ENCODE data around the gene ZSCAN9.

Gene ZSCAN9

DNA sequence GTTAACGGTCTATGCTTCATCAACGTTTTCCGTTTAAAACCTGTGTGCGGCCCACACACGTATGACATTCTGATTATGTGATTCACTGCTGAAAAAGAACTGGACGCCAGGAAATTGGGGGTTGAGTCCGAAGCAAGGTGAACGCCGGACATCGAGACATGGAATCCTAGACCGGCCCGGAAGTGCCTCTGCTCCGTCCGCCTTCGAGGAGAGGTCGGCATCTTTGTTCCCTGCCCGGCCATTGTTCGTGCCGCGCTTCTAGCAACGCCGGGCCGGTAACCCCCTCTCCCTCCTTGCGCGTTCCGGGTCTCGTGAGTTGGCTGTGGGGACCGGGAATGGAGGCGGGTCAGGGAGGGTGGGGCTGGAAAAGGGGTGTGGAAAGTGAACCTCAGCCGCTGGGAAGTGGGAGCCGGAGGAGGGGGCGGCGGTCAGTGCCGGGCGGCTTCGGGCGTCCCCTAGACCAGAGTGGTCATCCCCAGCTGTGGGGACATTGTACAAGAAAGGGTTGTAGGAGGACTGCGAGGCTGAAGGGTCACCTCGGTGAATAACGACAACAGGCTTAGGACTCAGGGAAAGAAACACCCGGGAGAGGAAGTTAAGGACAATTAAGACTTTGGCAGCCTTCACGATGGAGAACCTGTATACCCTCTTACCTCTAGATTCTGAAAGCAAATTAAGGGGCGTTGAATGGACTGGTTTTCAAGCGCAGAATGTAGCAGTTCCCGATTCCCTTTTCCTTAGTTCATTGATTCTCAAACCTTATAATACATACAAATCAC lies at the start of gene ZSCAN9:
Gene ZSCAN9 (plus strand): TSS at position 220 of the 779 bp plus-strand sequence. CDS start 1,810 bp downstream, outside the sequence.
- Histone ChIP-seq H3K79me2 (ENCODE audit: control insufficient read depth, insufficient read depth, low read length, unreplicated experiment) (peaks cover 8% of the 10 kb centered on the region), H3K4me3 (ENCODE audit: low read depth, low read length) (peak within 1 kb of the TSS; percentile 78), H3K27me3 (ENCODE audit: insufficient read depth, low read length) (no peaks in the 10 kb centered on the region), H3K4me1 (ENCODE audit: control insufficient read depth, insufficient read depth, low read length, unreplicated experiment) (peaks cover 10% of the 10 kb centered on the region), H2AFZ (ENCODE audit: low read length, unreplicated experiment) (peak within 1 kb of the TSS; percentile 75), H3K27ac (ENCODE audit: low read depth, low read length) (peak within 1 kb of the TSS; percentile 37), H3K36me3 (ENCODE audit: insufficient read depth, low read length) (peaks cover 19% of the 10 kb centered on the region)

DNA sequence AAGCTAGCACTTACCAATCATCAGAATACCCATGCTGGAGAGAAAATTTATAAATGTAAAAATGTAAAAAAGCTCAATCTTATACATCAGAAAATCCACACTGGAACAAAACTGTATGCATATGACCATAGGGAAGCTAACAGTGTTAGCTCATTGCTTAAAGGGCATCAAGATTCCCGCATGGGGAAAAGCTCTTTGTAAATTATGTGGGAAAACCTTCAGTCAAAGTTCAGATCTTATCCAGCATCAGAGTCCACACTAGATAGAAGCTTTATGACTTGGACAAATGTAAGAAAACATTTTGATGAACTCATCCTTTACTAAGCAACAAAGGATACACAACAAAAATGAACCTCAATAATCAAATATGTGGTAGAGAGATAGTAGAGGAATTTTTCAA lies 48.7 kb upstream of the ZSCAN9 start:
- no peak overlapping the region for H3K4me3 ChIP-seq (ENCODE audit: low read depth, low read length)
- H3K27ac ChIP-seq (ENCODE audit: low read depth, low read length), result no peak overlapping the region
- no peaks in the 10 kb centered on the region for H3K79me2 ChIP-seq (ENCODE audit: control insufficient read depth, insufficient read depth, low read length, unreplicated experiment)
- H3K36me3 ChIP-seq (ENCODE audit: insufficient read depth, low read length), result no peaks in the 10 kb centered on the region
- H3K27me3 ChIP-seq (ENCODE audit: insufficient read depth, low read length), result no peaks in the 10 kb centered on the region; the same call in 1 of the 2 replicates
- H3K4me1 ChIP-seq (ENCODE audit: control insufficient read depth, insufficient read depth, low read length, unreplicated experiment), result no peaks in the 10 kb centered on the region
- H2AFZ ChIP-seq (ENCODE audit: low read length, unreplicated experiment), result no peak overlapping the region

DNA sequence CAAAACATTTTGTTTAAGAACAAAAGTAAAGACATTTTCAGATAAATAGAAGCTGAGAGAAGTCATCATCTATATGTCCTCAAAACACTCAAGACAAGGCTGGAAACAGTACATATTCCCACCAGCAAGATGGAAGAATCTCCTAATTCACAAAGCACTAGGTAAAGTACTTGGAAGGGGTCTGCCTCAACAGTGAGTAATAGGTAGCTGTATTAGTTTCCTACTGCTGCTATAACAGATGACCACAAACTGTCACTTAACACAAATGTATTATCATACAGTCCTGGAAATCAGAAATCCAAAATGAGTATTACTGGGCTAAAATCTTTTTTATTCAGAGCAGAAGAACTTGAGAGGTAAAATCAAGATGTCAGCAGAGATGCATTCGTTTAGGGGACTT lies 42.8 kb upstream of the ZSCAN9 start:
- H3K4me1 ChIP-seq (ENCODE audit: control insufficient read depth, insufficient read depth, low read length, unreplicated experiment), result no peaks in the 10 kb centered on the region
- no peaks in the 10 kb centered on the region for H3K36me3 ChIP-seq (ENCODE audit: insufficient read depth, low read length)
- no peak overlapping the region for H3K4me3 ChIP-seq (ENCODE audit: low read depth, low read length)
- H2AFZ ChIP-seq (ENCODE audit: low read length, unreplicated experiment), result no peak overlapping the region
- no peaks in the 10 kb centered on the region for H3K79me2 ChIP-seq (ENCODE audit: control insufficient read depth, insufficient read depth, low read length, unreplicated experiment)
- H3K27me3 ChIP-seq (ENCODE audit: insufficient read depth, low read length), result no peaks in the 10 kb centered on the region
- H3K27ac ChIP-seq (ENCODE audit: low read depth, low read length), result no peak overlapping the region

DNA sequence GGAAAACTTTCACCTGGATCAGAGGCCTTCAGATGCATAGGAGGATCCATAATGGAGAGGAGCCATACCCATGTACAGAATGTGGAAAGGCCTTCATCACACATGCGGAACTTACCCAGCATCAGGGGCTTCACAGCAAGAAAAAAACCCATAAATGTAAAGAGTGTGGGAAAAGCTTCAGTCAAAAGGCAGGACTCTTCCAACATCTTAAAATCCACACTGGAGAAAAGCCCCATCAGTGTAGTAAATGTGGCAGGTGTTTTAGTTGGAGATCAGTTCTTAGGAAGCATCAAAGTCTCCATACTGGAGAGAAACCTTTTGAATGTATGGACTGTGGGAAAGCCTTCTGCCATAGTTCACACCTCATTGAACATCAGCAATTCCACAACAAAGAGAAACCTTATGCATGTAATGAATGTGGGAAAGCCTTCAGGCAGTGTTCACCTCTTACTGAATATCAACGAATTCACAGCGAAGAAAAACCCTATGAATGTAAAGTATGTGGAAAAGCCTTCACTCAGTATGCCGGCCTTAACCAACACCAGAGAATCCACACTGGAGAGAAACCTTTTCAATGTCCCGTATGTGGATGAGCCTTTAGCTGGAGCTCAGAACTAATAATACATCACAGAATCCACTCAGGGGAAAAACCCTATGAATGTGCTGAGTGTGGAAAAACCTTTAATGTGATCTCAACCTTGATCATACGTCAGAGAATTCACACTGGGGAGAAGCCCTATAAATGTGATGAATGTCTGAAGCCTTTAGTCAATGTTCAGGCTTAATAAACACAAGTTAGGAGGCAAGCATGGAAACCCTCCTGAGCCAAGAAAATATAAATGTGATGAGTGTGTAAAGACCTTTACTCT lies 36.7 kb upstream of the ZSCAN9 start:
- H2AFZ ChIP-seq (ENCODE audit: low read length, unreplicated experiment), result no peak overlapping the region
- no peak overlapping the region for H3K27ac ChIP-seq (ENCODE audit: low read depth, low read length)
- H3K27me3 ChIP-seq (ENCODE audit: insufficient read depth, low read length), result no peaks in the 10 kb centered on the region
- H3K4me3 ChIP-seq (ENCODE audit: low read depth, low read length), result no peak overlapping the region
- no peaks in the 10 kb centered on the region for H3K4me1 ChIP-seq (ENCODE audit: control insufficient read depth, insufficient read depth, low read length, unreplicated experiment)
- H3K36me3 ChIP-seq (ENCODE audit: insufficient read depth, low read length), result no peaks in the 10 kb centered on the region
- H3K79me2 ChIP-seq (ENCODE audit: control insufficient read depth, insufficient read depth, low read length, unreplicated experiment), result no peaks in the 10 kb centered on the region

DNA sequence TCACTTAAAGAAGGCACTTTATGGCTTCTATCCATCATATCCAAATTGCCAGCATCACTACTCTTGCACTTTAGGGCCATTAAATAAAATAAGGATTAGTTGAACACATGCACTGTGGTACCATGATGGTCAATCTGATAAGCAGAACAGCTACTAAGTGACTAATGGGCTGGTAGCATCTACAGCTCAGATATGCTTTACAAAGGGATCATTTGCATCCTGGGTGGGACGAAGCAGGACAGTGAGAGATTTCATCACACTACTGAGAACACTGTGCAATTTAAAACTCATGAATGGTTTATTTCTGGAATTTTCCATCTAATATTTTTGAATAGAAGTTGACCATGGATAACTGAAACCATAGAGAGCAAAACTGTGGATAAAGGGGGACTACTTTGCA lies 25.1 kb upstream of the ZSCAN9 start:
- Histone ChIP-seq H2AFZ (ENCODE audit: low read length, unreplicated experiment) (no peak overlapping the region), H3K36me3 (ENCODE audit: insufficient read depth, low read length) (no peaks in the 10 kb centered on the region), H3K79me2 (ENCODE audit: control insufficient read depth, insufficient read depth, low read length, unreplicated experiment) (no peaks in the 10 kb centered on the region), H3K27me3 (ENCODE audit: insufficient read depth, low read length) (peaks cover 59% of the 10 kb centered on the region), H3K27ac (ENCODE audit: low read depth, low read length) (no peak overlapping the region), H3K4me3 (ENCODE audit: low read depth, low read length) (no peak overlapping the region), H3K4me1 (ENCODE audit: control insufficient read depth, insufficient read depth, low read length, unreplicated experiment) (no peaks in the 10 kb centered on the region)

DNA sequence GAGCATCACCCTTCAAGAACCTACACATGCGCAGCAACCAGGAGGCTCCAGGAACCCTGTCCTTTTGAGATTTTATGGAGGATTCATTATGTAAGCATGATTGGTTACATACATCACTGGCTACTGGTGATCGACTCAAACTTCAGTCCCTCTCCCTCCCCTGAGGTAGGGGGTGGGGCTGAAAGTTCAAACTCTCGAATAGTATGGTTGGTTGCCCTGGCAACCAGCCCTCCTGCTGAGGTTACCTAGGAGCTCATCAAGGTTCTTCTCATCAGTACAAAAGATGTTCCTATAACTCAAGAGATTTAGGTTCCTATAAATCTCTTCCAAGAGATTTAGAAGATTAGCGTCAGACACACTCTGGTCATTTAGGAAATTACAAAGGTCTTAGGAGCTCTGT lies 21.9 kb upstream of the ZSCAN9 start:
- Histone ChIP-seq H3K27me3 (ENCODE audit: insufficient read depth, low read length) (peaks cover 73% of the 10 kb centered on the region), H3K4me3 (ENCODE audit: low read depth, low read length) (no peak overlapping the region), H3K27ac (ENCODE audit: low read depth, low read length) (no peak overlapping the region), H3K36me3 (ENCODE audit: insufficient read depth, low read length) (no peaks in the 10 kb centered on the region), H3K79me2 (ENCODE audit: control insufficient read depth, insufficient read depth, low read length, unreplicated experiment) (no peaks in the 10 kb centered on the region), H3K4me1 (ENCODE audit: control insufficient read depth, insufficient read depth, low read length, unreplicated experiment) (no peaks in the 10 kb centered on the region), H2AFZ (ENCODE audit: low read length, unreplicated experiment) (no peak overlapping the region)

DNA sequence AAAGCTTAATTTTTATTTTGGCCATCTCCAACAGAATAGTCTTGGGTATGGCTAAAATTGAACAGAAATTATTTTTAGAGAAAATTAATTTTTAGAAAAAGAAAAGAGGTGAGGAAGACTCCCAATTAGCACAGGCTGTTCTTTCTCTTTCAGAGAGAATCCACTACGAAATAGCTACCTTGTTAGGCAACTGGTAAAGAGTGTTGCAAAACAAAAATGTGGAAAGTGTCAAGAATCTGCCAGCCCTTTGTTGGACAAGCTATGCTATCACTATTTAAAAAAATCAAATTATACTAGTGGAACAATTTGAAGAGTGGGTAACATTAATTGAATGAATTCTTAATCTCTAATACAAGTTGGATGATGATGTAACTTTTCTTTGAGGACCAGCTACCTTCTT lies 19.2 kb upstream of the ZSCAN9 start:
- no peak overlapping the region for H3K4me3 ChIP-seq (ENCODE audit: low read depth, low read length)
- no peaks in the 10 kb centered on the region for H3K4me1 ChIP-seq (ENCODE audit: control insufficient read depth, insufficient read depth, low read length, unreplicated experiment)
- H3K27me3 ChIP-seq (ENCODE audit: insufficient read depth, low read length), result peaks cover 76% of the 10 kb centered on the region
- H3K27ac ChIP-seq (ENCODE audit: low read depth, low read length), result no peak overlapping the region
- no peaks in the 10 kb centered on the region for H3K79me2 ChIP-seq (ENCODE audit: control insufficient read depth, insufficient read depth, low read length, unreplicated experiment)
- no peak overlapping the region for H2AFZ ChIP-seq (ENCODE audit: low read length, unreplicated experiment)
- H3K36me3 ChIP-seq (ENCODE audit: insufficient read depth, low read length), result no peaks in the 10 kb centered on the region

DNA sequence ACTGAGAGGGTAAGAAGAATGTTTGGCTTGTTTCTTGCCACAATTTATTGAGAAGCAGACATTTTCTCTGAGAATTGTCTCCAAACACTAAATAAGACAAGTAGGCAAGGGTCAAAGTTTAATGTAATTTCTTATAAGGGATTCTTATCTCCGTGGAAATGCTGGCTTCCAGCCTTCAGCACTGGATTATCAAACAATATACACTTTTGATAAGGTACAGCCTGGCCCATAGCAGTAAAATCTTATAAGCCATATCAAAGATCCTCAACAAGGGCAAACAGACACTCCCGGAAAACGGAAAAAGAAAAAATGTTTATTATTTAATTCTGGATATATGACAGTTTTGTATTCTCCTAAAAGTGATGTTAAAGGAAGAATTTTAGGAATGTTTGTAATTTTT lies 18.5 kb upstream of the ZSCAN9 start:
- Histone ChIP-seq H3K4me3 (ENCODE audit: low read depth, low read length) (no peak overlapping the region), H3K27me3 (ENCODE audit: insufficient read depth, low read length) (peaks cover 82% of the 10 kb centered on the region), H3K79me2 (ENCODE audit: control insufficient read depth, insufficient read depth, low read length, unreplicated experiment) (no peaks in the 10 kb centered on the region), H3K4me1 (ENCODE audit: control insufficient read depth, insufficient read depth, low read length, unreplicated experiment) (no peaks in the 10 kb centered on the region), H3K27ac (ENCODE audit: low read depth, low read length) (no peak overlapping the region), H3K36me3 (ENCODE audit: insufficient read depth, low read length) (no peaks in the 10 kb centered on the region), H2AFZ (ENCODE audit: low read length, unreplicated experiment) (no peak overlapping the region)

DNA sequence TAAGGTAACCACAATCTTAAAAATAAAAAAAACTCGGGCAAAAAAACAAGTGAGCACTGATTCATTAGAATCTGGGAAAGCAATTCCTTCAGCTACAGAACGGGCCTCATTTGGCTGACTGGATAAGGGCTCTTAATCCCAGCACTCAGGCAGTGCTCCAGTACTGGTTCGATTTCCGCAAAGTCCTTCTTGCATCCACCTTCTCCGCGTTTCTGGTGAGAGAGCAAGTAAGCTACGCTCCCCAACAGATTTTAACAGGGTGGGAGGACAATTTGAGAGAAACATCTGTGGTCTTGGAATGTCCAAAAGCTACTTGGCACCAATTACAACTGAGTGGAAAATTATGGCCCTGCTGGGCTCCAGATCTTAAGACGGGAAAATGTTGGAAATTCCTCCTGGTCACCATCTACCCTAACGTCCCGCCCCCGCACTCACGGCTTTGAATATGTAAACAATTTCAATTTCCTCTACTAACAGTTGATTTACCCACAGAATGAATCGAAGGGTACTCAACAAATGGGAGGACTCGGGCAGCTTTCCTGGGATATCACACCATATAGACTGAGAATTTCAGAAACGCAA lies 18.1 kb upstream of the ZSCAN9 start:
- Histone ChIP-seq H3K4me3 (ENCODE audit: low read depth, low read length) (peak overlapping the region; percentile 72), H3K36me3 (ENCODE audit: insufficient read depth, low read length) (no peaks in the 10 kb centered on the region), H3K79me2 (ENCODE audit: control insufficient read depth, insufficient read depth, low read length, unreplicated experiment) (no peaks in the 10 kb centered on the region), H2AFZ (ENCODE audit: low read length, unreplicated experiment) (no peak overlapping the region), H3K4me1 (ENCODE audit: control insufficient read depth, insufficient read depth, low read length, unreplicated experiment) (no peaks in the 10 kb centered on the region), H3K27ac (ENCODE audit: low read depth, low read length) (no peak overlapping the region), H3K27me3 (ENCODE audit: insufficient read depth, low read length) (peaks cover 83% of the 10 kb centered on the region)

DNA sequence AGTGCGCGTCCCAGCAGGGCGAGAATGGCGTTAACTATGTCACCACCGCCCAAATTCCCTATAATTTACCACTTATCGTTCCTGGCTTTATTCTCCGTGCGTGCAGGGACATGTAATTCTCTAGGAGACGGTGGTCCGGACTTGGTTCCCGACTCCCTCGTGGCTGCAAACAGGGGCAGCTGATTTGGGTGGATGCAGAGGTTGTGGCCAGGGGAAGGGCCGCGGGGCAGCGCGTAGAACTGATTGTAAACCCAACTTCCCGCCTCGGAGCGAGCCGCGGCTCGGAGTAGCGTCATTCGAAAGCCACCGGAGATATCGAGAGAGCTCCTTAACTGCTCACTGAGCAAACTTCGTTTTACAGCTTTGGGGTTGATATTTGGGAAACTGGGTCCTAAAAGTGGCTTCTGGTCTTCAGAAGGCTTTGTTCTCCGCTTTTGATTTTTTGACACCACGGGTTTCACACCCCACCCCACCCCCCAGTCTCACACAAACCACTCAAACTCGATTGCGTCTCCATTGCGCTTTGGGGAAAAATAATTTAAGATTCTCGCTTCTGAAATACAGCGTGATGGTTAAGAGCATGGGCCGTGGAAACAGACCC lies 17.5 kb upstream of the ZSCAN9 start:
- no peaks in the 10 kb centered on the region for H3K79me2 ChIP-seq (ENCODE audit: control insufficient read depth, insufficient read depth, low read length, unreplicated experiment)
- H3K36me3 ChIP-seq (ENCODE audit: insufficient read depth, low read length), result no peaks in the 10 kb centered on the region
- no peaks in the 10 kb centered on the region for H3K4me1 ChIP-seq (ENCODE audit: control insufficient read depth, insufficient read depth, low read length, unreplicated experiment)
- peak overlapping the region; percentile 68 for H2AFZ ChIP-seq (ENCODE audit: low read length, unreplicated experiment)
- peak overlapping the region; percentile 72 for H3K4me3 ChIP-seq (ENCODE audit: low read depth, low read length)
- H3K27ac ChIP-seq (ENCODE audit: low read depth, low read length), result no peak overlapping the region
- H3K27me3 ChIP-seq (ENCODE audit: insufficient read depth, low read length), result peaks cover 79% of the 10 kb centered on the region

All from ACC112 (cell line).